Measurements from ENCODE around the gene IQCF5.

Gene IQCF5

GRCh38 chr3:51875501-51875900, at the start of gene IQCF5:
Gene IQCF5, minus strand, starts transcription at chr3:51875601. Its CDS starts 70 bp downstream, at chr3:51875531.
- Histone ChIP-seq H3K9ac (no peak within 1 kb of the TSS), H3K4me2 (no peak within 1 kb of the TSS), H3K79me2 (ENCODE audit: insufficient read depth, low read depth) (no peaks in the 10 kb centered on the region), H2AFZ (ENCODE audit: low read depth) (no peak within 1 kb of the TSS), H3K4me3 (IDR thresholded peaks at IDR 0.05; ENCODE audit: insufficient read depth, low read depth, low read length) (no peak within 1 kb of the TSS), H4K20me1 (ENCODE audit: insufficient read depth) (no peaks in the 10 kb centered on the region), H3K36me3 (ENCODE audit: insufficient read depth) (no peaks in the 10 kb centered on the region), H3K27ac (no peak within 1 kb of the TSS), H3K27me3 (ENCODE audit: insufficient read depth, low read depth) (no peaks in the 10 kb centered on the region), H3K4me1 (ENCODE audit: low read depth, poor library complexity, severe bottlenecking) (no peaks in the 10 kb centered on the region)
- TF ChIP-seq CTCF (conservative IDR thresholded peaks at IDR 0.05; ENCODE audit: low read depth, low read length) = no peak

- Histone ChIP-seq H3K27ac (no peak overlapping the region), H3K4me3 (IDR thresholded peaks at IDR 0.05; ENCODE audit: insufficient read depth, low read depth, low read length) (no peak overlapping the region), H3K79me2 (ENCODE audit: insufficient read depth, low read depth) (no peaks in the 10 kb centered on the region), H3K4me2 (no peak overlapping the region), H3K36me3 (ENCODE audit: insufficient read depth) (no peaks in the 10 kb centered on the region), H3K27me3 (ENCODE audit: insufficient read depth, low read depth) (no peaks in the 10 kb centered on the region), H3K9ac (no peak overlapping the region), H2AFZ (ENCODE audit: low read depth) (no peak overlapping the region), H3K4me1 (ENCODE audit: low read depth, poor library complexity, severe bottlenecking) (no peaks in the 10 kb centered on the region), H4K20me1 (ENCODE audit: insufficient read depth) (no peaks in the 10 kb centered on the region)
- TF ChIP-seq CTCF (conservative IDR thresholded peaks at IDR 0.05; ENCODE audit: low read depth, low read length) = no peak
These were observed 45.7 kb upstream of the IQCF5 start for GRCh38 chr3:51921081-51921578.

GRCh38 chr3:51916418-51916817, 41.0 kb upstream of the IQCF5 start:
- H3K36me3 ChIP-seq (ENCODE audit: insufficient read depth) = no peaks in the 10 kb centered on the region
- no peak overlapping the region for H2AFZ ChIP-seq (ENCODE audit: low read depth)
- H3K4me2 ChIP-seq = no peak overlapping the region
- no peaks in the 10 kb centered on the region for H4K20me1 ChIP-seq (ENCODE audit: insufficient read depth)
- no peak overlapping the region for H3K4me3 ChIP-seq (IDR thresholded peaks at IDR 0.05; ENCODE audit: insufficient read depth, low read depth, low read length)
- H3K79me2 ChIP-seq (ENCODE audit: insufficient read depth, low read depth) = no peaks in the 10 kb centered on the region
- H3K27me3 ChIP-seq (ENCODE audit: insufficient read depth, low read depth) = no peaks in the 10 kb centered on the region
- no peak for TF ChIP-seq CTCF (conservative IDR thresholded peaks at IDR 0.05; ENCODE audit: low read depth, low read length)
- H3K27ac ChIP-seq = no peak overlapping the region
- no peaks in the 10 kb centered on the region for H3K4me1 ChIP-seq (ENCODE audit: low read depth, poor library complexity, severe bottlenecking)
- no peak overlapping the region for H3K9ac ChIP-seq

GRCh38 chr3:51908026-51908425, 32.6 kb upstream of the IQCF5 start:
- Histone ChIP-seq H3K4me1 (ENCODE audit: low read depth, poor library complexity, severe bottlenecking) (no peaks in the 10 kb centered on the region), H3K27ac (no peak overlapping the region), H3K4me2 (no peak overlapping the region), H3K79me2 (ENCODE audit: insufficient read depth, low read depth) (no peaks in the 10 kb centered on the region), H2AFZ (ENCODE audit: low read depth) (no peak overlapping the region), H3K4me3 (IDR thresholded peaks at IDR 0.05; ENCODE audit: insufficient read depth, low read depth, low read length) (no peak overlapping the region), H4K20me1 (ENCODE audit: insufficient read depth) (no peaks in the 10 kb centered on the region), H3K9ac (no peak overlapping the region), H3K36me3 (ENCODE audit: insufficient read depth) (no peaks in the 10 kb centered on the region), H3K27me3 (ENCODE audit: insufficient read depth, low read depth) (no peaks in the 10 kb centered on the region)
- no peak for TF ChIP-seq CTCF (conservative IDR thresholded peaks at IDR 0.05; ENCODE audit: low read depth, low read length)
